ENCODE data around the gene MED16. TPM values are rescaled to one million over a fixed set of nuclear protein-coding genes. Genes with fewer than 3 reads are reported as not detected.

The MED16 gene
- total and polyA plus RNA-seq, 2 of the 13 experiments (the other 11 are each of a cell fraction or from before 2014, with no cell fraction given) = 13.3 to 14.8 TPM

DNA sequence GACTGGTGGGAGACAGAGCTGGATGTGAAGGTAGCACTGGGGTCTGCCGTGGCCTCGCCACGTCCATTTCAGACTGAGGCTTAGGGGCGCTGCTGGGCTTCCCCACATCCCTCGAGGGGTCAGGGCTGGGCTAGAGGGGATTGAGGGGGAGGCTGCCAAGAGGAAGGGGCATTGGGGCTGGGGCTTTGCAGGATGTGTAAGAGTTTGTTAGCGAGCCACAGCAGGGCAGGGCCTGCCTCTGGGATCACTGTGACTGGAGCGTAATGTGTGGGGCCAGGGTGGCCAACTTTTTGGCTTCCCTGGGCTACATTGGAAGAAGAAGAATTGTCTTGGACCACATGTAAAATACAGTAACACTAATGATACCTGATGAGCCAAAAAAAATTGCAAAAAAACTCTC, 46.9 kb upstream of the MED16 start:
- Histone ChIP-seq H3K27me3 (ENCODE audit: control insufficient read depth in 1 of 2, insufficient read depth in 2 of 2, low read length in 2 of 2) (no peaks in the 10 kb centered on the region), H3K27ac (ENCODE audit: extremely low read length, insufficient read depth, low read length) (no peak overlapping the region), H3K4me1 (ENCODE audit: insufficient read depth, low read length) (peaks cover 53% of the 10 kb centered on the region), H3K79me2 (ENCODE audit: insufficient read depth, low read length) (peaks cover 85% of the 10 kb centered on the region), H3K4me2 (ENCODE audit: low read depth, low read length) (no peak overlapping the region), H4K20me1 (ENCODE audit: insufficient read depth, low read length) (peaks cover 74% of the 10 kb centered on the region; the same call in 1 of the 2 replicates), H3K9me3 (ENCODE audit: low read length) (no peaks in the 10 kb centered on the region), H3K9ac (ENCODE audit: insufficient read depth, low read depth, low read length) (no peak overlapping the region), H2AFZ (ENCODE audit: low read length) (no peak overlapping the region), H3K4me3 (replicated peaks in 1 of 3; ENCODE audit: insufficient read depth in 1 of 3, low read depth in 2 of 3, low read length in 3 of 3) (no peak overlapping the region), H3K36me3 (replicated peaks in 1 of 2; ENCODE audit: control insufficient read depth in 1 of 2, insufficient read depth in 2 of 2, low read length in 2 of 2) (peaks cover 25 to 79% of the 10 kb centered on the region in 2 experiments)
- no TSS peak for BruUV-seq (replicated peaks)
- WGBS (ENCODE audit: low lambda C conversion rate) = 90% methylated on average over 6 of the region's 7 CpGs
- ATAC-seq = no peak
- DNase-seq (ENCODE audit: low spot score) = no peak
- in situ Hi-C loops (cut with HindIII; ENCODE audit: extremely low pct_ligation_motif_present, low pct_unique_long_range_greater_than_20kb) (no loop called here), intact Hi-C loops (cut with micrococcal nuclease; ENCODE audit: unreplicated experiment) (no loop called here)
- TF ChIP-seq RELA (CRISPR knock-in tag; IDR thresholded peaks at IDR 0.05) (no peak), RBM39 (IDR thresholded peaks at IDR 0.05; ENCODE audit: low read depth, low read length, poor library complexity, severe bottlenecking) (peak; percentile 17), ZFP91 (CRISPR knock-in tag; IDR thresholded peaks at IDR 0.05; ENCODE audit: borderline replicate concordance) (no peak)
- ChIA-PET CTCF (ENCODE audit: low intra/inter-chr PET ratio, low total read pairs) (no interaction called here), POLR2A (interaction anchor here (1.5 to 3.5 kb wide), 2 partner anchors 12 to 44 kb away, joined by 4 to 18 read pairs; partner anchors contain the start of gene WDR18)
- no peak for FAIRE-seq

GRCh38 chr19:939439-939838, 46.5 kb upstream of the MED16 start:
- WGBS (ENCODE audit: low lambda C conversion rate) = 93% methylated on average over 22 of the region's 22 CpGs

More at GRCh38 chr19:939439-939838, 46.5 kb upstream of the MED16 start:
- ATAC-seq (no peak), DNase-seq (ENCODE audit: low spot score) (no peak), FAIRE-seq (no peak)
- H3K27me3 ChIP-seq (ENCODE audit: control insufficient read depth in 1 of 2, insufficient read depth in 2 of 2, low read length in 2 of 2) = no peaks in the 10 kb centered on the region
- H2AFZ ChIP-seq (ENCODE audit: low read length) = no peak overlapping the region
- ChIA-PET POLR2A (interaction anchor here (1.1 to 3.5 kb wide), 3 partner anchors 12 to 45 kb away, joined by 3 to 18 read pairs (median 4); partner anchors contain the start of gene WDR18), CTCF (ENCODE audit: low intra/inter-chr PET ratio, low total read pairs) (no interaction called here)
- H3K9ac ChIP-seq (ENCODE audit: insufficient read depth, low read depth, low read length) = no peak overlapping the region
- H3K9me3 ChIP-seq (ENCODE audit: low read length) = no peaks in the 10 kb centered on the region
- H3K27ac ChIP-seq (ENCODE audit: extremely low read length, insufficient read depth, low read length) = peak overlapping the region; percentile 8
- BruUV-seq (replicated peaks) = no TSS peak
- peaks cover 84% of the 10 kb centered on the region for H3K79me2 ChIP-seq (ENCODE audit: insufficient read depth, low read length)
- TF ChIP-seq ZFP37 (CRISPR knock-in tag; IDR thresholded peaks at IDR 0.05; ENCODE audit: borderline replicate concordance) (no peak), NFKBIZ (CRISPR knock-in tag; IDR thresholded peaks at IDR 0.05) (no peak), ATM (IDR thresholded peaks at IDR 0.05; ENCODE audit: borderline replicate concordance) (no peak), ZNF709 (CRISPR knock-in tag; IDR thresholded peaks at IDR 0.05) (no peak), AKAP8 (CRISPR knock-in tag; IDR thresholded peaks at IDR 0.05) (0 out of 2 replicates have a peak, but pooled peaks have one; percentile 63), RBM22 (optimal IDR thresholded peaks at IDR 0.05; ENCODE audit: low read length) (peak; percentile 48), CERS6 (CRISPR knock-in tag; IDR thresholded peaks at IDR 0.05) (no peak)
- TF ChIP-seq, protein P1, sequence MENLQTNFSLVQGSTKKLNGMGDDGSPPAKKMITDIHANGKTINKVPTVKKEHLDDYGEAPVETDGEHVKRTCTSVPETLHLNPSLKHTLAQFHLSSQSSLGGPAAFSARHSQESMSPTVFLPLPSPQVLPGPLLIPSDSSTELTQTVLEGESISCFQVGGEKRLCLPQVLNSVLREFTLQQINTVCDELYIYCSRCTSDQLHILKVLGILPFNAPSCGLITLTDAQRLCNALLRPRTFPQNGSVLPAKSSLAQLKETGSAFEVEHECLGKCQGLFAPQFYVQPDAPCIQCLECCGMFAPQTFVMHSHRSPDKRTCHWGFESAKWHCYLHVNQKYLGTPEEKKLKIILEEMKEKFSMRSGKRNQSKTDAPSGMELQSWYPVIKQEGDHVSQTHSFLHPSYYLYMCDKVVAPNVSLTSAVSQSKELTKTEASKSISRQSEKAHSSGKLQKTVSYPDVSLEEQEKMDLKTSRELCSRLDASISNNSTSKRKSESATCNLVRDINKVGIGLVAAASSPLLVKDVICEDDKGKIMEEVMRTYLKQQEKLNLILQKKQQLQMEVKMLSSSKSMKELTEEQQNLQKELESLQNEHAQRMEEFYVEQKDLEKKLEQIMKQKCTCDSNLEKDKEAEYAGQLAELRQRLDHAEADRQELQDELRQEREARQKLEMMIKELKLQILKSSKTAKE (CRISPR knock-in tag; IDR thresholded peaks at IDR 0.05; ENCODE audit: borderline replicate concordance) = no peak
- no peak overlapping the region for H3K4me2 ChIP-seq (ENCODE audit: low read depth, low read length)
- H3K36me3 ChIP-seq (replicated peaks in 1 of 2; ENCODE audit: control insufficient read depth in 1 of 2, insufficient read depth in 2 of 2, low read length in 2 of 2) = peaks cover 22 to 74% of the 10 kb centered on the region in 2 experiments
- H4K20me1 ChIP-seq (ENCODE audit: insufficient read depth, low read length) = peaks cover 71% of the 10 kb centered on the region; the same call in 1 of the 2 replicates
- H3K4me1 ChIP-seq (ENCODE audit: insufficient read depth, low read length) = peaks cover 53% of the 10 kb centered on the region
- intact Hi-C loops (cut with micrococcal nuclease; ENCODE audit: unreplicated experiment) (no loop called here), in situ Hi-C loops (cut with HindIII; ENCODE audit: extremely low pct_ligation_motif_present, low pct_unique_long_range_greater_than_20kb) (no loop called here)
- no peak overlapping the region; a peak in 1 of 6 replicates for H3K4me3 ChIP-seq (replicated peaks in 1 of 3; ENCODE audit: insufficient read depth in 1 of 3, low read depth in 2 of 3, low read length in 3 of 3)
